GM19240 (cell line): ENCODE measurements around the gene KRT222.
A peak's percentile ranks its signal among the peaks of the same experiment; 100 is the strongest.

Experiments used
- DNase-seq: peaks from one replicate; pipeline ENCODE4 v3.0.0; 2011; ENCODE audit warnings: low spot score; ENCODE audit not compliant: insufficient read length

Gene KRT222

GRCh38 chr17:40615068-40615840 is 49.7 kb downstream of the KRT222 start:
- peak; percentile 41 for DNase-seq

GRCh38 chr17:40614431-40615067 is 50.4 kb downstream of the KRT222 start:
- DNase-seq: no peak

GRCh38 chr17:40613467-40614154 is 51.4 kb downstream of the KRT222 start:
- no peak for DNase-seq

GRCh38 chr17:40612599-40613244 is 52.3 kb downstream of the KRT222 start:
- DNase-seq: no peak

- no peak for DNase-seq
These were observed 53.0 kb downstream of the KRT222 start for GRCh38 chr17:40611840-40612474.

- no peak for DNase-seq
These were observed 54.6 kb downstream of the KRT222 start for GRCh38 chr17:40610359-40610758.

- DNase-seq: no peak
These were observed 56.9 kb downstream of the KRT222 start for GRCh38 chr17:40608061-40608581.

- DNase-seq: no peak
These were observed 57.3 kb downstream of the KRT222 start for GRCh38 chr17:40607641-40608040.

- no peak for DNase-seq
These were observed 58.2 kb downstream of the KRT222 start for GRCh38 chr17:40606548-40607353.

- no peak for DNase-seq
These were observed 59.7 kb downstream of the KRT222 start for GRCh38 chr17:40605306-40605705.
